Stimulated activated CD4-positive, alpha-beta T cell treated with anti-CD3 and anti-CD28 coated beads, TNF-alpha, amount 100 ng/mL, for 48 hours (primary cell): Measurements from ENCODE around the gene PAK5.

ENCODE experiments used
- DNase-seq, 3 donors: peaks; one replicate each; pipeline ENCODE4 v3.0.0-alpha.2; 2020; ENCODE audit warnings: low read depth in 3 of 3

The PAK5 gene

DNA sequence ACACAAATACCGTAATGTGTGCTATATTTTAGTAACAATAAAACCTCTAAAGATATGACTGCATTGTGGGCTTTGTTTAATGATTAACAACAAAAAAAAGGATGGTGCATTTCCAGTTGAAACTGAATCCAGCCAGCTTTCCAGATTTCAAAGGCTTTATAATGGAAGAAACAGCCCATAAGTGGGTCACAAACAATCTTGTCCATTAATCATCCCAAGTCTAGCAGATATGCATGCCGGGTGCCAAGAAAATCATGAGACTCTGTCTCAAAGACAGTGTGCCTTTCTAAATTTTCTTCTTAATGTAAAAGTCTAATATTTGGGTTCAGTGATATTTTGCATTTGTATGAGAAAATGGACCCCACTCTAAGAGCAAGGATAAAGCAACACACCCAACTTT lies 345.1 kb downstream of the PAK5 start:
- no peak for DNase-seq

DNA sequence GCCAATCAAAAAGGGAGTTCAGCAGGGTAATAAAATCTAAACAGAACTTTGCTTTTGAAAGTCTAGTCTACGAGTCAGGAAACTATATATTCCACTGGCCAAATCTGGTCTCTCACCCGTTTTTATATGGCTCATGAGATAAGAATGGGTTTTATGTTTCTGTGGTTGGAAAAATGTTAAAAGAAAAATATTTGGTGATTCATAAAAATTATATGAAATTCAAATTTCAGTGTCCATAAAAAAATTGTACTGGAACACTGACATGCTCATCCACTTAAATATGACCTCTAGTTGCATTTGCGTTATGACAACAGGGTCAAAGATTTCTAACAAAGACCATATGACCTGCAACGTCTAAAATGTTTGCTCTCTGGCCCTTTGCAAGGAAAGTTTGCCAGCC lies 346.8 kb downstream of the PAK5 start:
- DNase-seq = no peak

DNA sequence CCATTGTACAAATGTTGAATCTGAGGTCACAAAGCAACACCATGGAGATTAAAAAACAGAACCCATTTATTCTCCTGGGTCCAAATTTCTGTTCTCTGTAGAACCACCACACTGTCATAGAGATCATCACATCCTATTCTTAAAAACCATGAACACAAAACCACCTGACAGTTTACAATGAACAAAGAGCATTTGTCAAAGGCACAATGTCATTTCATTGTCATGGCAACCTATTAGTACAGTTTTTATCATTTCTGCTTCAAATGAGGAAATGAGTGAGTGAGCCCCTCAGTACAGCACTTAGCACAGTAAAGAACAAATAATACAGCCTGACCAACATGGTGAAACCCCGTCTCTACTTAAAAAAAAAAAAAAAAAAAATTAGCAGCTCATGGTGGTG lies 347.6 kb downstream of the PAK5 start:
- no peak for DNase-seq

DNA sequence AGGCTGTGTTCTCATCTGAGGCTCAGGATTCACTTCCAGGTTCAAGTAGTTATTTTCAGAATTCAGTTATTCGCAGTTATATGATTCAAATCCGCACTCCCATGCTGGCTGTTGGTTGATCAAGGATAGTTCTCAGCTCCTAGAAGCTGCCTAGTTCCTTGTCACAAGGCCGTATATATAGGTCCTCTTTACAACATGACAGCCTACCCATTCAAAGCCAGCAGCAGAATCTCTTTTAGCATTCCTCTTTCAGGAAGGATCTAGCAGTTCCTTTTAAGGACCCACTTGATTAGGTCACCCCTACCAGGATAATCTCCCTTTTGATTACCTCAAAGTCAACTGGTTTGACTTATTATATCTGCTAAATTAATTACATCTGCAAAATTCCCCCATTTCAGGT lies 348.2 kb downstream of the PAK5 start:
- no peak for DNase-seq

DNA sequence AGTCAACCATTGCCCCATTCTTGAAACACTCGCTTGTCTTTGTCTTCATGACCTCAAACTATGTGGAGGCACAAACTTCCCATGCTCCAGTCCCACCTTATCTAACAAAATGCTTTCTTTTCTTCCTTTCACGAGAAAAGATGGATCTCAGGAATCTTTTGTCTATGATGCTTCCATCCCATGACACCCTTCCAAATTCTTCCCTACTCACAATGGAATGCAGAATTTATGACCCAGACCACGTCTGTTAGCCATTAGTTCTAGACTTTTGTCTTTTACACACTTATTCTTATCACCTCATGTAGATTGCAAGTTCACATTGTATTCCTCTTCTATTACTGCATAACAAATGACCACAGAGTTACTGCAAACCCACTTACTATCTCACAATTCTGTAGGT lies 348.7 kb downstream of the PAK5 start:
- no peak for DNase-seq

DNA sequence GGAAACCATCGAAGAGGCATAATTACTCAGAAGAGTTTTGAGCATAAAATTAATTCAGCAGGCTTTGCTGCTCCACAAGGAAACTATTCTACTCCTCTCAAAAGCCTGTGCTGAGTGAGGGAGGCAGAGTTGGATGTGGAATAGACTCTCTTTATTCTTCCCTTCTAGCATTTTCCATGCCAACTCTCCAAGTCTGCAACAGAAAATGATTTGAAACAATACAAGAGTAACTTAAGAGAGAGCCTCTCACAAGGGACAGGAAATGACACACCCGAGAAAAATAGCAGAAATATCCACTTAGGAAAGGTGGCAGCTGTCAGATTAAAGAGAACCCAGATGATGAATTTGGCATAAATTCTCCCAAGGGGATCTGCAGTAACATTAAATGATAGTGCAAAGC lies 350.8 kb downstream of the PAK5 start:
- DNase-seq = no peak
